Dedifferentiated amniotic fluid mesenchymal stem cell (primary cell): ENCODE results near the gene RPS5.
A peak's percentile ranks its signal among the peaks of the same experiment; 100 is the strongest.
"Not testable (repeated sequence)": the region's sequence is repeated elsewhere in the genome, so short reads cannot be mapped to it uniquely, and the experiment has no call there.

Experiments
- DNase-seq: peaks from one replicate; pipeline ENCODE4 v3.0.0-alpha.2; 2016; ENCODE audit errors: extremely low spot score

RPS5 gene

GRCh38 chr19:58385891-58386575 is 1.0 kb upstream of the RPS5 start:
- no peak for DNase-seq

GRCh38 chr19:58387338-58388174 is 487 bp downstream of the RPS5 start:
- no peak for DNase-seq

- no peak for DNase-seq
Observed at GRCh38 chr19:58388175-58388526, 1.1 kb downstream of the RPS5 start.

- DNase-seq: no peak
Observed at GRCh38 chr19:58392945-58393724, 6.1 kb downstream of the RPS5 start.

GRCh38 chr19:58393725-58394033 is 6.6 kb downstream of the RPS5 start:
- no peak for DNase-seq

GRCh38 chr19:58394821-58395219 is 7.8 kb downstream of the RPS5 start:
- no peak for DNase-seq

GRCh38 chr19:58395220-58395978 is 8.3 kb downstream of the RPS5 start, which contains the start of gene RNF225:
TSS of gene RNF225 (plus strand) at chr19:58395656. CDS start at chr19:58396090, 434 bp downstream.
- no peak for DNase-seq

GRCh38 chr19:58395979-58396627 is 9.0 kb downstream of the RPS5 start:
- no peak for DNase-seq

- DNase-seq: no peak
Observed at GRCh38 chr19:58396691-58397532, 9.8 kb downstream of the RPS5 start.

GRCh38 chr19:58397533-58398037 is 10.5 kb downstream of the RPS5 start:
- no peak for DNase-seq

GRCh38 chr19:58398087-58398486 is 11.0 kb downstream of the RPS5 start:
- no peak for DNase-seq

GRCh38 chr19:58398545-58398944 is 11.5 kb downstream of the RPS5 start:
- DNase-seq: no peak

- DNase-seq: no peak
Observed at GRCh38 chr19:58399903-58400302, 12.8 kb downstream of the RPS5 start.

GRCh38 chr19:58400316-58400915 is 13.3 kb downstream of the RPS5 start:
- no peak for DNase-seq

- DNase-seq: peak; percentile 98
Observed at GRCh38 chr19:58400916-58401839, 14.1 kb downstream of the RPS5 start.

GRCh38 chr19:58401840-58402421 is 14.9 kb downstream of the RPS5 start:
- DNase-seq: no peak

- not testable (repeated sequence) for DNase-seq
Observed at GRCh38 chr19:58403920-58404478, 16.9 kb downstream of the RPS5 start.
